Thyroid gland (tissue), 4 donors: ENCODE data around the gene ITGA2B. TPM values are rescaled to one million over a fixed set of nuclear protein-coding genes. Genes with fewer than 3 reads are reported as not detected.

ENCODE experiments used
- DNase-seq, 2 donors: peaks; one replicate each; pipeline ENCODE4 v3.0.0-alpha.2; 2019
- H3K27ac ChIP-seq, 3 donors: fragments of 200-600 bp; sonication (generic); 1 replicate in 2 of 3; 2 replicates in 1 of 3; pipeline ENCODE4 v1.5.1; 2016 to 2019; ENCODE audit warnings: mild to moderate bottlenecking in 1 of 3, moderate library complexity in 1 of 3
- H3K27me3 ChIP-seq: fragments of 200-600 bp; sonication (generic); one replicate; pipeline ENCODE4 v1.5.1; 2019
- H3K36me3 ChIP-seq, 2 donors: fragments of 200-600 bp; sonication (generic); one replicate each; pipeline ENCODE4 v1.5.1; 2016 to 2019
- H3K4me1 ChIP-seq, 2 donors: fragments of 200-600 bp; sonication (generic); one replicate each; pipeline ENCODE4 v1.5.1; 2017 to 2019
- H3K4me3 ChIP-seq, 3 donors: fragments of 200-600 bp; sonication (generic); replicated peaks in 1 of 3; 1 replicate in 2 of 3; 2 replicates in 1 of 3; pipeline ENCODE4 v1.5.1; 2016; ENCODE audit warnings: mild to moderate bottlenecking in 1 of 3
- H3K9me3 ChIP-seq: fragments of 200-600 bp; sonication (generic); one replicate; pipeline ENCODE4 v1.5.1; 2017
- CTCF ChIP-seq, 6 experiments: fragments of 200-600 bp in 3 of 6; fragments of 450-650 bp in 3 of 6; sonication (generic) in 3 of 6; IDR thresholded peaks; one replicate each; pipeline ENCODE4 v1.5.1; 2016 to 2019; ENCODE audit warnings: antibody characterized with exemption in 6 of 6, mild to moderate bottlenecking in 2 of 6, inconsistent platforms in 1 of 6, moderate library complexity in 1 of 6
- POLR2A ChIP-seq, 2 donors: fragments of 450-650 bp; IDR thresholded peaks; one replicate each; pipeline ENCODE4 v1.6.1; 2017; ENCODE audit warnings: antibody characterized with exemption in 2 of 2, mild to moderate bottlenecking in 2 of 2, moderate library complexity in 1 of 2
- WGBS, 2 donors: methylation state at CpG; one replicate each; pipeline ENCODE4 v1.1.5; 2017; 5-methylcytosine and 5-hydroxymethylcytosine counted together
- intact Hi-C: fragments of 100-400 bp; cut with DNase I; formaldehyde crosslinking; loops from one replicate; pipeline ENCODE4 v1.15.1; 2023
- total RNA-seq, 4 donors: library from RNA; depleted of rRNA; stranded (reverse); fragments of >200 nt; gene quantifications; one replicate each; pipeline ENCODE4 v1.2.3, GENCODE V29; 2016

The ITGA2B gene
- total RNA-seq: 1 to 10 TPM; 2.0 to 4.6 (median 3.3) TPM

DNA sequence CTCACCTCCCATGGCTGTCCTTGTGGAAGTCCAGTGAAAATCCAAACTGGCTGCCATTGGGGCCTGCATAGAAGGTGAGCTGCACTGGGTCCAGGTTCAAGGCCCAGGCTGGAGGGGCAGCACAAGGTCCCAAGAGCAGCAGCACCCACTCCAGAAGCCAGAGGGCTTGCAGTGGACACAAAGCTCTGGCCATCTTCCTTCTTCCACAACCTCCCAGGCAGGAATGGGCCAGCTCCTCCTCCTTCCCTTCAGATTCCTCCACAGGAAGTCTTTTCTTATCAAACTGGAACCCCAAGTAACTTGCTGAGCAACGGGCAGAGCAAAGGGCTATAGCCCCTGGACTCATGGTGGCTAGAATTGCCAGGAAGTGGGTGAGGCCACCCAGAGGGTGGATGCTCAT, at the start of gene ITGA2B:
Gene ITGA2B, minus strand, starts transcription at position 369 of the 400 bp plus-strand sequence. Its CDS starts 176 bp downstream, at position 193.
- H3K27ac ChIP-seq: no peak within 1 kb of the TSS
- no peak within 1 kb of the TSS for H3K4me3 ChIP-seq
- peaks cover 13 to 21% of the 10 kb centered on the region in 2 donors for H3K4me1 ChIP-seq
- no peaks in the 10 kb centered on the region for H3K36me3 ChIP-seq
- no peak for DNase-seq
- H3K9me3 ChIP-seq: no peaks in the 10 kb centered on the region
- intact Hi-C loops: no loop called here
- TF ChIP-seq CTCF (IDR thresholded peaks at IDR 0.05) (no peak), POLR2A (IDR thresholded peaks at IDR 0.05) (no peak)
- no peaks in the 10 kb centered on the region for H3K27me3 ChIP-seq
- WGBS, 2 donors: 63 to 92% methylated on average over 1 of the region's 1 CpG

GRCh38 chr17:44439168-44439567, 49.7 kb upstream of the ITGA2B start:
- H3K9me3 ChIP-seq: no peaks in the 10 kb centered on the region
- peaks cover 7 to 22% of the 10 kb centered on the region in 2 donors for H3K4me1 ChIP-seq
- intact Hi-C loops: no loop called here
- TF ChIP-seq POLR2A (IDR thresholded peaks at IDR 0.05): no peak
- no peak for TF ChIP-seq CTCF (IDR thresholded peaks at IDR 0.05)
- peaks cover 7 to 10% of the 10 kb centered on the region in 2 donors for H3K36me3 ChIP-seq
- WGBS, 2 donors: 52 to 53% methylated on average over 3 of the region's 3 CpGs
- no peak overlapping the region for H3K4me3 ChIP-seq
- H3K27ac ChIP-seq: no peak overlapping the region
- DNase-seq: no peak
- no peaks in the 10 kb centered on the region for H3K27me3 ChIP-seq

DNA sequence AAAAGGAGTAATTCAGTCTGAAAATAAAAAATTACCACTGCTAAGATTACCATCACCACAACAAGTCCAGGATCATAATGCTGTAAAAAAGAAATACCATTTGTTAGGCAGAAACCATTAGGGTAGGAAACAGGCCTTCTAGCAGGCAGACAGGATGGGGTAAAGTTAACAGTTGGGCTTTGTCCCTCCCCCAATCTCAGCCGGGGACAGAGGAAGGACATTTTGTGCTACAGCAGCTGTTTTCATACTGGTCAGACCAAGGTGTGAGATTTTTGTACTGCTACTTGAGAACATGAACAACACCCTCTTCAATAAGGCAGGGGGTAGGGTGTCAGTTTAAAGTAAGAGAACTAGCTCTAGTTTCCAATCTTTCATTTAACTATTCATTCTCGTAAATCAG, 49.2 kb upstream of the ITGA2B start:
- peaks cover 12 to 14% of the 10 kb centered on the region in 2 donors for H3K36me3 ChIP-seq
- no peaks in the 10 kb centered on the region for H3K27me3 ChIP-seq
- peak; percentile 61 to 62 for DNase-seq
- intact Hi-C loops: no loop called here
- H3K4me3 ChIP-seq: no peak overlapping the region
- TF ChIP-seq CTCF (IDR thresholded peaks at IDR 0.05): no peak
- TF ChIP-seq POLR2A (IDR thresholded peaks at IDR 0.05): no peak
- H3K27ac ChIP-seq: no peak overlapping the region
- 38 to 48% methylated on average over 2 of the region's 2 CpGs for WGBS, 2 donors
- no peaks in the 10 kb centered on the region for H3K9me3 ChIP-seq
- H3K4me1 ChIP-seq: peaks cover 7 to 22% of the 10 kb centered on the region in 2 donors

DNA sequence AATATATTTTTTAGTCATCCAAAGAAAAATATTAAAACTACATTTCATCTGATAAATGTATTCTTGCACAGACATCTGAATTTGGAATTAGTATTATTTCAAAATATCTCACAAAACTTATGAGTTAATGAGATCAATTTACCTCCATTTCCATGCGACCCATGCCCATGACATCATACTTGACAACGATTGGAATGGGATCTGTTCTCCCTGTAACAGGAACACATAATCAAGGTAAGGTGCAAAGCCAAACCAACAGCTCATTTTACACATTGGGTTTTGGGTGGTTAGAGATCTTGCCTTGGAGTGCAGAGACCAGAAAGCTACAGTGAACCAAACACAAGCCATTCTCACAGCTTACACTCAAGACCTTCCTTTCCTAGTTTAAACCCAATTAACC, 46.9 kb upstream of the ITGA2B start:
- Histone ChIP-seq H3K9me3 (no peaks in the 10 kb centered on the region), H3K27me3 (no peaks in the 10 kb centered on the region), H3K36me3 (peaks cover 12 to 18% of the 10 kb centered on the region in 2 donors), H3K27ac (no peak overlapping the region), H3K4me3 (no peak overlapping the region), H3K4me1 (peaks cover 7 to 14% of the 10 kb centered on the region in 2 donors)
- intact Hi-C loops: no loop called here
- TF ChIP-seq POLR2A (IDR thresholded peaks at IDR 0.05) (no peak), CTCF (IDR thresholded peaks at IDR 0.05) (no peak)
- no peak for DNase-seq
- 85 to 87% methylated on average over 2 of the region's 2 CpGs for WGBS, 2 donors

- H3K27ac ChIP-seq: no peak overlapping the region
- DNase-seq: no peak
- H3K4me3 ChIP-seq: no peak overlapping the region
- no peaks in the 10 kb centered on the region for H3K27me3 ChIP-seq
- no peaks in the 10 kb centered on the region for H3K4me1 ChIP-seq
- peaks cover 12 to 18% of the 10 kb centered on the region in 2 donors for H3K36me3 ChIP-seq
- H3K9me3 ChIP-seq: no peaks in the 10 kb centered on the region
- no peak for TF ChIP-seq CTCF (IDR thresholded peaks at IDR 0.05)
- TF ChIP-seq POLR2A (IDR thresholded peaks at IDR 0.05): no peak
- 93 to 94% methylated on average over 9 of the region's 9 CpGs for WGBS, 2 donors
- intact Hi-C loops: no loop called here
Observed at GRCh38 chr17:44432254-44433157, 43.1 kb upstream of the ITGA2B start.
